Activated B cell treated with CpG ODN at 0.5 μM for 24 hours (primary cell): ENCODE measurements around the gene NEURL2. TPM values are rescaled to one million over a fixed set of nuclear protein-coding genes. Genes with fewer than 3 reads are reported as not detected.

Source experiments
- ATAC-seq: fragments of 200-7000 bp; cut with Tn5 transposase; one replicate; pipeline ENCODE4 v1.10.0; 2021; ENCODE audit warnings: low read depth, mild to moderate bottlenecking, moderate library complexity
- CTCF ChIA-PET: fragments of 350-600 bp; sonication (Branson Sonifier 250); formaldehyde crosslinking; loops from one replicate; lab custom pipeline; 2021; ENCODE audit warnings: antibody characterized with exemption; lab: Charles Lee
- POLR2A ChIA-PET: fragments of 350-600 bp; sonication (Branson Sonifier 250); formaldehyde crosslinking; loops from one replicate; lab custom pipeline; 2021; ENCODE audit warnings: antibody characterized with exemption; lab: Charles Lee
- DNase-seq: peaks from one replicate; pipeline ENCODE4 v3.0.0; 2022
- H3K27ac Mint-ChIP-seq: one replicate; pipeline ENCODE4 v1.8.0; 2020; ENCODE audit warnings: mixed read lengths
- H3K27me3 Mint-ChIP-seq: one replicate; pipeline ENCODE4 v1.8.0; 2021; ENCODE audit warnings: mixed read lengths
- H3K36me3 Mint-ChIP-seq: one replicate; pipeline ENCODE4 v1.8.0; 2021; ENCODE audit warnings: low read depth, mixed read lengths
- H3K4me1 Mint-ChIP-seq: one replicate; pipeline ENCODE4 v1.8.0; 2021; ENCODE audit warnings: mixed read lengths
- H3K4me3 Mint-ChIP-seq: one replicate; pipeline ENCODE4 v1.8.0; 2020; ENCODE audit warnings: mild to moderate bottlenecking, mixed read lengths
- H3K9me3 Mint-ChIP-seq: one replicate; pipeline ENCODE4 v1.8.0; 2020; ENCODE audit warnings: mixed read lengths
- intact Hi-C: fragments of 100-400 bp; cut with micrococcal nuclease; formaldehyde crosslinking; loops from one replicate; pipeline ENCODE4 v1.15.1; 2024
- total RNA-seq: library from RNA; stranded (reverse); gene quantifications from 2 replicates; pipeline ENCODE4 v1.2.3, GENCODE V29; 2022
- TF ChIP-seq, protein P1 (sequence below): fragments of 200-600 bp; IDR thresholded peaks from one replicate; pipeline ENCODE4 v1.8.0; 2022; ENCODE audit warnings: antibody characterized with exemption, mild to moderate bottlenecking

Gene NEURL2
- total RNA-seq, 1 donor from 2014 or later = 2.0 TPM

GRCh38 chr20:45892049-45892825 lies 1.2 kb upstream of the NEURL2 start:
- H3K27me3 Mint-ChIP-seq = no peaks in the 10 kb centered on the region
- no peaks in the 10 kb centered on the region for H3K9me3 Mint-ChIP-seq
- peaks cover 30% of the 10 kb centered on the region for H3K36me3 Mint-ChIP-seq
- POLR2A ChIA-PET = interaction anchor here (1.0 to 5.6 kb wide), 6 partner anchors 11 to 80 kb away, joined by 3 to 84 read pairs (median 5); partner anchors contain the start of genes ACOT8, PCIF1 and ZSWIM1
- CTCF ChIA-PET = interaction anchor here (0.6 to 3.7 kb wide), 3 partner anchors 10 to 93 kb away, joined by 3 to 15 read pairs (median 3); partner anchors contain the start of gene PCIF1
- ATAC-seq (no peak), DNase-seq (no peak)
- H3K4me1 Mint-ChIP-seq = peaks cover 30% of the 10 kb centered on the region
- H3K27ac Mint-ChIP-seq = peak overlapping the region; percentile 59
- TF ChIP-seq, protein P1, sequence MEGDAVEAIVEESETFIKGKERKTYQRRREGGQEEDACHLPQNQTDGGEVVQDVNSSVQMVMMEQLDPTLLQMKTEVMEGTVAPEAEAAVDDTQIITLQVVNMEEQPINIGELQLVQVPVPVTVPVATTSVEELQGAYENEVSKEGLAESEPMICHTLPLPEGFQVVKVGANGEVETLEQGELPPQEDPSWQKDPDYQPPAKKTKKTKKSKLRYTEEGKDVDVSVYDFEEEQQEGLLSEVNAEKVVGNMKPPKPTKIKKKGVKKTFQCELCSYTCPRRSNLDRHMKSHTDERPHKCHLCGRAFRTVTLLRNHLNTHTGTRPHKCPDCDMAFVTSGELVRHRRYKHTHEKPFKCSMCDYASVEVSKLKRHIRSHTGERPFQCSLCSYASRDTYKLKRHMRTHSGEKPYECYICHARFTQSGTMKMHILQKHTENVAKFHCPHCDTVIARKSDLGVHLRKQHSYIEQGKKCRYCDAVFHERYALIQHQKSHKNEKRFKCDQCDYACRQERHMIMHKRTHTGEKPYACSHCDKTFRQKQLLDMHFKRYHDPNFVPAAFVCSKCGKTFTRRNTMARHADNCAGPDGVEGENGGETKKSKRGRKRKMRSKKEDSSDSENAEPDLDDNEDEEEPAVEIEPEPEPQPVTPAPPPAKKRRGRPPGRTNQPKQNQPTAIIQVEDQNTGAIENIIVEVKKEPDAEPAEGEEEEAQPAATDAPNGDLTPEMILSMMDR = no peak
- intact Hi-C loops = loop anchor here (5.0 kb wide), 1 partner anchor 60 kb away; the partner anchor contains the start of gene SNX21
- H3K4me3 Mint-ChIP-seq = peak overlapping the region; percentile 93

- ChIA-PET CTCF (interaction anchor here (0.7 to 3.7 kb wide), 10 partner anchors 9 to 91 kb away, joined by 3 to 15 read pairs (median 4); partner anchors contain the start of genes PCIF1, ZNF335 and ZSWIM1), POLR2A (interaction anchor here (0.6 to 5.6 kb wide), 14 partner anchors 9 to 517 kb away, joined by 3 to 84 read pairs (median 3); partner anchors contain the start of genes PCIF1 and ZSWIM1)
- peak; percentile 39 for DNase-seq
- Mint-ChIP-seq H3K27ac (peak overlapping the region; percentile 44), H3K27me3 (no peaks in the 10 kb centered on the region), H3K36me3 (peaks cover 29% of the 10 kb centered on the region), H3K4me1 (peaks cover 31% of the 10 kb centered on the region), H3K4me3 (peak overlapping the region; percentile 93), H3K9me3 (no peaks in the 10 kb centered on the region)
- ATAC-seq = peak; percentile 30
- TF ChIP-seq, protein P1 = no peak
- intact Hi-C loops = loop anchor here (1.0 to 5.0 kb wide), 2 partner anchors 58 to 73 kb away; partner anchors contain the start of gene SNX21
Measured at GRCh38 chr20:45890077-45890984, 677 bp downstream of the NEURL2 start.

DNA sequence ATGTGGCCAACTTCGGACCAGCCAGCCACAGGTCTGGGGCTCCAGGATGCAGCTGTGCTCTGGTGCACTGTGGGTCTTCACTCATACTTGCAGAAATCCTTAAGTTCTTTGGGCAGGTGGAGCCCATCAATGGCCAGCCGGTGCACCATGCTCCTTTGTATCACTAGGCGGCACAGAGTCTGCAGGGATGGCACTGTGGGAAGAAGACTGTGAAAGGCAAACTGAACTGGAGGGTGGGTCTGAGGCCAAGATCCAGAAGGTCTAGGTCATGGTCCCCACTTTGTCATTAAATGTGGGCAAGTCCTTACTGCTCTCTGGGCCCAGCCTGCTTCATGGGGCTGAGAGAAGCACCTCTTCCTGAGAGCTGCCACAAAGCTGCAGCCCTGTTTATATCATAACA lies 2.3 kb downstream of the NEURL2 start:
- TF ChIP-seq, protein P1 = no peak
- ATAC-seq = no peak
- no peak for DNase-seq
- ChIA-PET POLR2A (interaction anchor here (5.6 kb wide), 1 partner anchor 47 kb away, joined by 84 read pairs; the partner anchor contains the start of gene PCIF1), CTCF (no interaction called here)
- H3K9me3 Mint-ChIP-seq = no peaks in the 10 kb centered on the region
- H3K36me3 Mint-ChIP-seq = peaks cover 22% of the 10 kb centered on the region
- H3K27me3 Mint-ChIP-seq = no peaks in the 10 kb centered on the region
- H3K4me3 Mint-ChIP-seq = no peak overlapping the region
- intact Hi-C loops = no loop called here
- no peak overlapping the region for H3K27ac Mint-ChIP-seq
- peaks cover 36% of the 10 kb centered on the region for H3K4me1 Mint-ChIP-seq

DNA sequence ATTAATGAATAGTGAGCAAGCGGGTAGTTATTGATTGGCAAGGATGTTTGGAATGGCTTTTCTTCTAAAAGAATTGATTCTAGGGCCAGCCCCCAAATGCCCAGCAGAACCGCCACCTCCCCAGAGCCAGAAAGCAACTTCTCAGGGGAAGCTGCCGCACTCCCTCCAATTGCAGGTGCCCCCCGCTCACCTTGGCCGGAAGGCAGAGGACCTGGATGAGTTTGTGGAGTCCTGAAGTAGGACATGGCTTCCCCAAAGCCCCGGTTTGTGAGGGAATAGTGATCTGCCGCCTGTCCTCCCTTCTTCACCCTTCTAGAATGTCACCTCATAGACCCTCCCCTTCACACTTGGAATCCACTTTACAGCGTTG lies 3.7 kb downstream of the NEURL2 start, which contains the start of gene SPATA25:
TSS of gene SPATA25 (minus strand) at position 277 of the 370 bp plus-strand sequence. CDS start at position 245, 32 bp downstream.
- Mint-ChIP-seq H3K4me3 (no peak within 1 kb of the TSS), H3K27me3 (no peaks in the 10 kb centered on the region), H3K9me3 (no peaks in the 10 kb centered on the region), H3K36me3 (peaks cover 32% of the 10 kb centered on the region), H3K27ac (no peak within 1 kb of the TSS), H3K4me1 (peaks cover 38% of the 10 kb centered on the region)
- TF ChIP-seq, protein P1 = no peak
- ATAC-seq (no peak), DNase-seq (no peak)
- CTCF ChIA-PET = no interaction called here
- POLR2A ChIA-PET = no interaction called here
- intact Hi-C loops = no loop called here
